Activated T-cell treated with anti-CD3 and anti-CD28 coated beads, Interleukin-2, amount 50 U/mL, for 72 hours (primary cell): ENCODE results near the gene ZNF793. TPM values are rescaled to one million over a fixed set of nuclear protein-coding genes. Genes with fewer than 3 reads are reported as not detected.

Experiments used
- ATAC-seq, 2 donors: fragments of 150-1000 bp; cut with Tn5 transposase; replicated peaks in 1 of 2; 2 replicates each; pipeline ENCODE4 v1.10.0; 2021; ENCODE audit warnings: moderate library complexity in 2 of 2, mild to moderate bottlenecking in 1 of 2
- DNase-seq, 2 donors: peaks; one replicate each; pipeline ENCODE4 v3.0.0; 2021 to 2022; ENCODE audit warnings: mixed read lengths in 1 of 2
- H3K27ac Mint-ChIP-seq: one replicate; pipeline ENCODE4 v1.8.0; 2022; ENCODE audit warnings: mild to moderate bottlenecking, moderate library complexity, mixed read lengths
- H3K27me3 Mint-ChIP-seq: one replicate; pipeline ENCODE4 v1.8.0; 2022; ENCODE audit warnings: low read depth, mixed read lengths
- H3K36me3 Mint-ChIP-seq, 2 donors: one replicate each; pipeline ENCODE4 v1.8.0; 2022; ENCODE audit warnings: mixed read lengths in 2 of 2, mild to moderate bottlenecking in 1 of 2; ENCODE audit not compliant: insufficient read depth in 2 of 2
- H3K4me1 Mint-ChIP-seq: one replicate; pipeline ENCODE4 v1.8.0; 2022; ENCODE audit warnings: low read depth, mixed read lengths
- H3K4me3 Mint-ChIP-seq, 2 donors: one replicate each; pipeline ENCODE4 v1.8.0; 2022; ENCODE audit warnings: mild to moderate bottlenecking in 2 of 2, mixed read lengths in 2 of 2, moderate library complexity in 2 of 2
- H3K9me3 Mint-ChIP-seq, 2 donors: one replicate each; pipeline ENCODE4 v1.8.0; 2022; ENCODE audit warnings: mixed read lengths in 2 of 2
- total RNA-seq, 2 donors: library from RNA; stranded (reverse); gene quantifications; one replicate each; pipeline ENCODE4 v1.2.3, GENCODE V29; 2022

Gene ZNF793
- total RNA-seq: 1 to 10 TPM; 4.5 to 6.7 TPM

- Mint-ChIP-seq H3K4me1 (no peaks in the 10 kb centered on the region), H3K27ac (no peak within 1 kb of the TSS), H3K36me3 (peaks cover 18 to 28% of the 10 kb centered on the region in 2 donors), H3K4me3 (no peak within 1 kb of the TSS), H3K27me3 (no peaks in the 10 kb centered on the region), H3K9me3 (peaks cover 8 to 14% of the 10 kb centered on the region in 2 donors)
- DNase-seq (peak; percentile 79 to 83), ATAC-seq (peak; percentile 85 to 86)
These were observed at the start of gene ZNF793 for GRCh38 chr19:37506387-37507166. Gene ZNF793, plus strand, starts transcription at chr19:37506939. Its CDS starts 16,501 bp downstream, at chr19:37523440.

GRCh38 chr19:37466277-37466797 is 40.4 kb upstream of the ZNF793 start:
- DNase-seq (no peak), ATAC-seq (no peak)
- Mint-ChIP-seq H3K4me3 (peak overlapping the region; percentile 96 to 99), H3K27me3 (no peaks in the 10 kb centered on the region), H3K4me1 (peaks cover 40% of the 10 kb centered on the region), H3K9me3 (peaks cover 9 to 18% of the 10 kb centered on the region in 2 donors), H3K27ac (peak overlapping the region; percentile 61), H3K36me3 (peaks cover 27 to 35% of the 10 kb centered on the region in 2 donors)

DNA sequence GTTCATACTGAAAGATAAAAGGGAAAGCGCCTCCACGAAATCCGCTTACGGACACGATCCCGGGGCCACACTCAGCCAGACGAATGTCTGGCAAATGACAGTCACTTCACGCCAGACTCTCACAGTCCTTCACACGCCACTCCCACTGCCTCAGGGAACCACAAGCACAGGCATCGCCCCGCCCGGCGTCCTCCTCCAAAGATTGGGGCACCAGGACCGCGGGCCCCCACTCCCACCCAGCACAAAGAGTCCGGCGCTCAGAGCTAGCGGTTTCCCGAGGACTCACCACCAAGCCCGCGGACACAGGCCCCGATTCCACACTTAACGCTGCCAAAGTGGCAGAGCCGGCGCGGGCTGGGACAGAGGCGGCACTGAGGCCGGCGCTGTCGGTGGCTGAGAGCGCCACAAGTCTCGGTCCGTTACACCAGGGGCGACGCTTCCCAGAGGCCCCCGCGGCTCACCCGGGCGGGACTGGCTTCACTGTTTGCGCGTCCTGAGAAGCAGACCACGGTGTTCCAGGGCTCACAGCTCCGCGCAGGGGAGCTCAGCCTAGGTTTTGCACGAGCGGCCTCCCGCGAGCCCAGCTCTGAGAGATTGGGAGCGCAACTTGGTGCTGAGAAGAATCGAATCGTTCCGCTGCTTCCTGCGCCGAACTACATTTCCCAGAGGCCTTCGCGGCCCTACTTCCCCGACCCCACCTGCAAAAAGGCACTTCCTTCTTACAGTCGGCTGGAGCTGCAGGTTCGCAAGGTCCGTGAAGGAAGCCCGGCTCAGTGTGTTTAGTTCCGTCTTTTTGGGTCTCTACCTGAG is 39.7 kb upstream of the ZNF793 start, which contains the start of gene ZNF569:
ZNF569 (minus strand) TSS at position 647 of the 810 bp plus-strand sequence. CDS start 22,523 bp downstream, outside the sequence.
- Mint-ChIP-seq H3K36me3 (peaks cover 27 to 35% of the 10 kb centered on the region in 2 donors), H3K27me3 (no peaks in the 10 kb centered on the region), H3K9me3 (peaks cover 9 to 18% of the 10 kb centered on the region in 2 donors), H3K27ac (peak within 1 kb of the TSS; percentile 61), H3K4me1 (peaks cover 40% of the 10 kb centered on the region), H3K4me3 (peak within 1 kb of the TSS; percentile 96 to 99)
- DNase-seq (peak; percentile 87 to 91), ATAC-seq (peak; percentile 72 to 75)

DNA sequence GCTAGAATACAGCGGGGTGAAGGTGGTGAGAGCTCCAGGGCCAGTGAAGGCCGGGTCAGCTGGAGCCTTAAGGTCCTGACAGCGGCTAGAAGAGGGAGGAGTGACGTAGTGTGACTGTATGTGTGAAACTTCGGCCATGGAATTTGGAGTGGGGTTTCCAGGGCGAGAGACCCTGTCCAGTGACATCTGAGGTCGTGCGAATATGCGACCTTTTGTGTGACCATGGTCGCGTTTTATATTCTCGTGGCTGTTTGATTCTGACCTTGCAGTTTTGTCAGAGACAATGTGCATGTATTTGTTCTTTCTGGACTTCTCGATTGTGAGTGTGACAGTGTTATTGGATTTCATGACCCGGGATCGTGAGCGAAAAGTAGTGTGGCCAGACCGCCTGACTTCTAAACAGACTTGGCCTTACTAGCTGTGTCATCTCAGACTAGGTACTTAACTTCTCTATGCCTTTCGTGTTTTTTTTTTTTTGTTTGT is 39.1 kb upstream of the ZNF793 start:
- peak overlapping the region; percentile 61 for H3K27ac Mint-ChIP-seq
- H3K36me3 Mint-ChIP-seq: peaks cover 27 to 35% of the 10 kb centered on the region in 2 donors
- peak overlapping the region; percentile 96 to 99 for H3K4me3 Mint-ChIP-seq
- DNase-seq (no peak), ATAC-seq (no peak)
- H3K27me3 Mint-ChIP-seq: no peaks in the 10 kb centered on the region
- peaks cover 9 to 18% of the 10 kb centered on the region in 2 donors for H3K9me3 Mint-ChIP-seq
- H3K4me1 Mint-ChIP-seq: peaks cover 40% of the 10 kb centered on the region

DNA sequence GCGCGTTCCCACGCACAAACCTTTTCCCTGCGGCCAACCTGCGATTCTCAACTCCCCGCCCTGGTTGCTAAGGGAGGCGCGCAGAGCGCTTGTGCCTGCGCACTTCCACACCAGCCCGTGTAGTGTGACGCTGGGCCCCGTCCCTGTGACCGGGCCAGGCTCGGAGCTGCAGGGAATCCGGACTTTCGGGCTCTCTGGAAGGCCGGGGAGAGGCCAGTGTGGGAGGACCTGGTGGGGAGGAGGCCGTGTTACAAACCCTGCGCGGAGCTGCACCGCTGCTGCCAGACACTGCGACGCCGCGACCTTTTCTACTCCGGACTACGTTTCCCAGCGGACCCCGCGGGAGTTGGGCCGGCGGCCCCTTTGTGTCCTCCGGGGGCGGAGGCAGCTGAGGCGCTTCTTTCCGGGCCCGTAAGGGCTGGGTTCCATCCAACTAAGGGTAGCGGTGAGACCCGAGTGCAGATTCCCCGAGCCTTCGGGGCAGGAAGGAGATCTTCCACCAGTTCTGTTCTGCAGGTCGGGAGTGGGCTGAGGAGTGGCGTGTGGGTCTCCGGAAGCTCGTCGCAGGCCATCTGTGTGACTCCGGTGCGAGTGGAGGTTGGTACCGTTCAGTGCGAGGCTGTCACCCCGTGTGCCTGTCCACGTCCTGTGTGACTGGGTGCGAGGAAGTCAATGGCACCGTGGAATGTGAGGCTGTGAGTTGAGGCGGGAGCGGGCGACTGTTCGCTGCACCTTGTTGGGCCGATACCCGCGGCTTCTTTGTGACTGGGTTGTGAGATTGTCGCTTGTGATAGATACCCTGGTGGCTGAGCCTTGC is 37.6 kb upstream of the ZNF793 start, which contains the start of gene ZNF570:
ZNF570 (plus strand) TSS at position 396 of the 817 bp plus-strand sequence. CDS start 999 bp downstream, outside the sequence.
- H3K4me1 Mint-ChIP-seq: peaks cover 40% of the 10 kb centered on the region
- H3K9me3 Mint-ChIP-seq: peaks cover 9 to 18% of the 10 kb centered on the region in 2 donors
- DNase-seq (peak; percentile 91 to 92), ATAC-seq (peak; percentile 75 to 76)
- peak within 1 kb of the TSS; percentile 87 for H3K27ac Mint-ChIP-seq
- H3K36me3 Mint-ChIP-seq: peaks cover 27 to 35% of the 10 kb centered on the region in 2 donors
- H3K4me3 Mint-ChIP-seq: peak within 1 kb of the TSS; percentile 96 to 99
- H3K27me3 Mint-ChIP-seq: no peaks in the 10 kb centered on the region

DNA sequence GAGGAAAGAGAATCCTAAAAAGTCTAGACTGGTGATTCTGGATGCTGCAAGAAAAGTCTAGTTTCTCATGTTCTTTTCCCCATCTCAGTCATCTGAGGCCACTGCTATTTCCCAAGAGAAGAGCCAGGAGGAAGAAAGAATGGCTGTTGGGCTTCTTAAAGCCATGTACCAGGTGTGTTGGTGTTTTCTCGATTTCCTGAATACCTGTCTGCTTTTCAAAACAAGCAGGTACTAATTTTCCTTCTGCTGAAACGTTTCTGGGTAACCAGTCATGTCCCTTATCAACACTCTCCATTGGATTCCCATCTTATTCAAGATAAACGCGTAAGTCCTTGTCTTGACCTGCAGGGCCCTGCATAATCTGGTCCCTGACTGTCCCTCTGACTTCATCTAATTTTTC is 36.5 kb upstream of the ZNF793 start:
- no peak for ATAC-seq
- H3K27ac Mint-ChIP-seq: no peak overlapping the region
- H3K9me3 Mint-ChIP-seq: peaks cover 2 to 11% of the 10 kb centered on the region in 2 donors
- peak overlapping the region; percentile 89 to 99 for H3K4me3 Mint-ChIP-seq
- peaks cover 40% of the 10 kb centered on the region for H3K4me1 Mint-ChIP-seq
- DNase-seq: no peak
- peaks cover 17 to 29% of the 10 kb centered on the region in 2 donors for H3K36me3 Mint-ChIP-seq
- H3K27me3 Mint-ChIP-seq: no peaks in the 10 kb centered on the region

- no peak overlapping the region for H3K4me3 Mint-ChIP-seq
- no peak overlapping the region for H3K27ac Mint-ChIP-seq
- no peak for ATAC-seq
These were observed 34.6 kb upstream of the ZNF793 start for GRCh38 chr19:37472165-37472564.

GRCh38 chr19:37484406-37485168 is 22.2 kb upstream of the ZNF793 start:
- Mint-ChIP-seq H3K4me3 (no peak overlapping the region), H3K4me1 (no peaks in the 10 kb centered on the region), H3K9me3 (peaks cover 26 to 34% of the 10 kb centered on the region in 2 donors), H3K27me3 (no peaks in the 10 kb centered on the region), H3K27ac (no peak overlapping the region), H3K36me3 (peaks cover 48 to 64% of the 10 kb centered on the region in 2 donors)
- ATAC-seq: no peak
- no peak for DNase-seq

More at GRCh38 chr19:37472165-37472564, 34.6 kb upstream of the ZNF793 start:
- Mint-ChIP-seq H3K27me3 (no peaks in the 10 kb centered on the region), H3K4me1 (peaks cover 31% of the 10 kb centered on the region), H3K36me3 (peaks cover 30 to 40% of the 10 kb centered on the region in 2 donors), H3K9me3 (peaks cover 6 to 13% of the 10 kb centered on the region in 2 donors)
- DNase-seq: no peak

GRCh38 chr19:37492213-37492612 is 14.5 kb upstream of the ZNF793 start:
- no peak for ATAC-seq
- peaks cover 28 to 31% of the 10 kb centered on the region in 2 donors for H3K9me3 Mint-ChIP-seq
- no peaks in the 10 kb centered on the region for H3K4me1 Mint-ChIP-seq
- H3K27me3 Mint-ChIP-seq: no peaks in the 10 kb centered on the region
- peaks cover 20 to 38% of the 10 kb centered on the region in 2 donors for H3K36me3 Mint-ChIP-seq
- no peak overlapping the region for H3K4me3 Mint-ChIP-seq
- DNase-seq: no peak
- H3K27ac Mint-ChIP-seq: no peak overlapping the region

- Mint-ChIP-seq H3K9me3 (peaks cover 10 to 14% of the 10 kb centered on the region in 2 donors), H3K4me3 (no peak overlapping the region), H3K27me3 (no peaks in the 10 kb centered on the region), H3K4me1 (no peaks in the 10 kb centered on the region), H3K27ac (no peak overlapping the region), H3K36me3 (peaks cover 19 to 27% of the 10 kb centered on the region in 2 donors)
- ATAC-seq: peak; percentile 23 to 24
- DNase-seq: no peak
These were observed 767 bp upstream of the ZNF793 start for GRCh38 chr19:37505958-37506386.

DNA sequence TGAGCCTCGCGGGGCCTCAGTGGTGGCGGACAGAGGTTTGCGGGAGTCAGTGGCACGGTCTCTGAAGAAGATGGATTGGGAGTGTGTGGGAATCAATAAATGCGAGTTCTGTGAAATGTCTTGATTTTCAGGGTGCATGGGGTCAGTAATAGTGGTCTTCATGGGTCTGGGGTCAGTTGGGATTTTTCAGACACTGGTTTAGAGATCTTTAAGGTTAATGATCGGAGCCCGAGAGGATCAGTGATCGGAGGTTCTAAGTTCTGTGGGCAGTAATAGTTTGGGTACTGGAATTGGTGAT is 377 bp downstream of the ZNF793 start:
- peaks cover 8 to 14% of the 10 kb centered on the region in 2 donors for H3K9me3 Mint-ChIP-seq
- no peaks in the 10 kb centered on the region for H3K4me1 Mint-ChIP-seq
- ATAC-seq (no peak), DNase-seq (no peak)
- no peak overlapping the region for H3K27ac Mint-ChIP-seq
- H3K4me3 Mint-ChIP-seq: no peak overlapping the region
- H3K36me3 Mint-ChIP-seq: peaks cover 21 to 27% of the 10 kb centered on the region in 2 donors
- no peaks in the 10 kb centered on the region for H3K27me3 Mint-ChIP-seq
